Measurements from ENCODE around the gene CELSR1. TPM values are rescaled to one million over a fixed set of nuclear protein-coding genes. Genes with fewer than 3 reads are reported as not detected.

The CELSR1 gene
- polyA plus RNA-seq, 3 donors, result 24.4 to 31.0 (median 26.7) TPM

DNA sequence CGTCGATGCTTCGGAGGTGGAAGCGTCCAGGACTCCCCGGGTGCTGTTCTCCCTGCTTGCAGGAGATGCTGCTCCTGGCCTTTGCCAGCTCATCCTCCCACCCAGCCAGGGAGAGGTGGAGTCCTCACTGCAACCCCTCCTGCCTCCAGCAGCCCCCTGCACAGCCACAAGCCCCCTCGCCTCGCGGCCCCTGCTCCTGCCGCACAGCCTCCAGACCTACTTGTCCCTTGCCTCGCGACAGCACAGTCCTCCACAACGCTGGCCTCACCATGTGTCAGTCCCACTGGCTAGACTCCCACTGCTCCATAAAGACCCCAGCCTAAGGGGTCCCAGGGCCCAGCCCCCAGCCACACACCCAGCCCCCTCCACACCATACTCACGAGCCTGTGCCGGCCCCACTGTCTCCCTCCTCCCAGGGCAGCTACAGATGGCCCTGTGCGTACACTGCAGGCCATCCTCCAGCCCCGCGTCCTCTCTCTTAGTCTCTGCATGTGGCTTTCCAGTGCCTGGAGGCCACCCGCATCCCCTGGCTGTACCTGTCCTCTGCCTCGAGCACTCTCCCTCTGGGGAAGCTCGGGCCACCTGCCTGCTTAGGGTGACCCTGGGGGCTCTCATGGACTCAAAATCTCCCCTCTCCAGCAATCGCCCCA, 91.5 kb downstream of the CELSR1 start:
- DNase-seq (ENCODE audit: extremely low read depth in 1 of 11, low read depth in 9 of 11, low spot score in 4 of 11), result no peak

- no peak for DNase-seq (ENCODE audit: extremely low read depth in 1 of 11, low read depth in 9 of 11, low spot score in 4 of 11)
Observed at GRCh38 chr22:46444390-46444854, 93.0 kb downstream of the CELSR1 start.

GRCh38 chr22:46443850-46444389, 93.5 kb downstream of the CELSR1 start:
- no peak for DNase-seq (ENCODE audit: extremely low read depth in 1 of 11, low read depth in 9 of 11, low spot score in 4 of 11)

- DNase-seq (ENCODE audit: extremely low read depth in 1 of 11, low read depth in 9 of 11, low spot score in 4 of 11), result no peak
Observed at GRCh38 chr22:46442217-46442853, 95.1 kb downstream of the CELSR1 start.

DNA sequence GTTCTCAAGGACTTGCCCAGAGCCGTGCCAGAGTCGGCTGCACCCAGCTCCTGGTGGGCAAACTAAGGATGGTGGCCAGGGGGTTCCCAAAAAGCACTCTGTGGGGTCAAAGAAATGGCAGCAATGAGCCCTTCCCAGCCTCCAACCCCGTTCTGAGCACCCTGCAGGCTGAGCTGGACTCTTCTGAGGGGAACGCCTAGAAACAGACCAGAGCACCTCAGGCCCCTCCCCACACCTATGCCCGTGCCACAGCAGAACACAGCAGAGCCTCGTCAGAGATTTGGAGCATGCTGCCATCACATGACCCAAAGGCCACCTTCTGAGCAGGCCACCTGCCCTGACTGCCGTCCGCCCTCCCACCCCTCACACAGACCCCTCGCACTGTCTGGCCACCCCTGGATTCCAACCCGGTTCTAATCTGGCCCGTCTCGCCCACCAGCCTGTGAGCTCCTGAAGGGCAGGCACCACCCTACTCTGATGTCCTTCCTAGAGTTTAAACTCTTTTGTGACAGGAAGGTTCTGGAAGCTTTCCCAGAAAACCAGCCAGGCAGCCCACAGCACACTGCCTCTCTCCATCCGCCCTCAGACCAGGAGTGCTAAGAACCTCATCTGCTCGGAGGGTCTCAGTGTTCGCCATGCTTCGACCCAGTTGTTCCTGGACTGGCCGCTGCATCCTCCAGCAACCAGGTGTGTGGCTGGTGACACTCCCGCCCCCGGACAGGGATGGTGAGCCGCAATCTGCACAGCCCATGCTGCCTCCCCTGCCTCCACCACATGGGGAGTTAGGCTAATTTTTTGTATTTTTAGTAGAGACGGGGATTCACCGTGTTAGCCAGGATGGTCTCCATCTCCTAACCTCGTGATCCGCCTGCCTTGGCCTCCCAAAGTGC, 97.6 kb downstream of the CELSR1 start:
- DNase-seq (ENCODE audit: extremely low read depth in 1 of 11, low read depth in 9 of 11, low spot score in 4 of 11), result no peak

- DNase-seq (ENCODE audit: extremely low read depth in 1 of 11, low read depth in 9 of 11, low spot score in 4 of 11), result no peak
Observed at GRCh38 chr22:46439111-46439510, 98.3 kb downstream of the CELSR1 start.

DNA sequence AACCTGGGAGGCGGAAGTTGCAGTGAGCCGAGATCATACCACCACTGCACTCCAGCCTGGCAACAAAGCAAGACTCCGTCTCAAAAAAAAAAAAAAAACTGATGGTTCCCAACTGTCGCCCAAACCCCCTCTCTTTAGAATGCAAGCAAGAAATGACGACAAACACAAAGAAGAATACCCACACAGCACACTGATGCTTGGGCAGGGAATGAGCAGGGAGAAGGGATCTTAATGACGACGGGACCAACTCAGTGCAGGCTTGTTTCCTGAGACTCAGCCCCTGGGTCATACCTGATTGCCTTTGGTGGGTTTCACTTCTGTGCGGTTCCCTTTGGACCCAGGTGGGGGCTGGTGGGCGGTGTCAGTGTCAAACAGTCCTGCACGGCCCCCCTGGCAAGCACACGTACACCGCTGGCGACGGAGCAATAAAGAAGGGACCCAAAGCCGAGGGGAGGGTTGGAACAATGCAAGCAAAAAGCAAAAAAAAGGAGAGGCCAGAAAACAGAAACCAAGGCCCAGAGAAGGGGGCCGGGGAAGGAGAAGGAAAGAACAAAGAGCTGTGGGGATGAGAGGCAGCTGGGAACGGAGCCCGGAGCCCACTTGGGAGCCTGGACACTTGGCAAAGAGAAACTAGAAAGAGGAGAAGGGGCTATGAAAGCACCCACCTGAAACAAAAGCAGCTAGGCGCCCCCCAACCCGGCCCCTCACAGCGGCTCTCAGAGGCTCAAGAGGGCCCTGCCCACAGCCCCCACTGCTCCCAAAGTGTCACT, 99.6 kb downstream of the CELSR1 start:
- no peak for DNase-seq (ENCODE audit: extremely low read depth in 1 of 11, low read depth in 9 of 11, low spot score in 4 of 11)

GRCh38 chr22:46436595-46437175, 100.7 kb downstream of the CELSR1 start:
- DNase-seq (ENCODE audit: extremely low read depth in 1 of 11, low read depth in 9 of 11, low spot score in 4 of 11), result no peak

DNA sequence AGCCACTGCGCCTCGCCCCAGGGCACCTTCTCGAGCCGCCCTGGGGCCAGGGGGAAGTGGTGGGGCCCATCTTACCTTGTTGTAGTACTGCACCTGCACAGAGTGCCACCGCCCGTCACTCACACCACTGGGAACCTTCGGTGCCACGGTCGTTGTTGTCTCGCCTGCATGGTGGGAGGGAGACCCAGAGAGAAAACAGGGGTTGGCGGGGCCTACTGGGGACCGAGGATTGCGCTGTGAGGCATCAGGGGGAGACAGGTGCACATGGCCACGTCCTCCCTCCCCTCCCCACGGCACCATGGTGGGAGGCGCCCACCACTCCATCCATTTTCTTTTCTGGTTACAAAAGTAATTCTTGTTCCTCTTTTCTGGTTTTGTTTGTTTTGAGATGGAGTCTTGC, 104.1 kb downstream of the CELSR1 start:
- DNase-seq (ENCODE audit: extremely low read depth in 1 of 11, low read depth in 9 of 11, low spot score in 4 of 11), result no peak

- DNase-seq (ENCODE audit: extremely low read depth in 1 of 11, low read depth in 9 of 11, low spot score in 4 of 11), result no peak
Observed at GRCh38 chr22:46432164-46433068, 105.0 kb downstream of the CELSR1 start.

DNA sequence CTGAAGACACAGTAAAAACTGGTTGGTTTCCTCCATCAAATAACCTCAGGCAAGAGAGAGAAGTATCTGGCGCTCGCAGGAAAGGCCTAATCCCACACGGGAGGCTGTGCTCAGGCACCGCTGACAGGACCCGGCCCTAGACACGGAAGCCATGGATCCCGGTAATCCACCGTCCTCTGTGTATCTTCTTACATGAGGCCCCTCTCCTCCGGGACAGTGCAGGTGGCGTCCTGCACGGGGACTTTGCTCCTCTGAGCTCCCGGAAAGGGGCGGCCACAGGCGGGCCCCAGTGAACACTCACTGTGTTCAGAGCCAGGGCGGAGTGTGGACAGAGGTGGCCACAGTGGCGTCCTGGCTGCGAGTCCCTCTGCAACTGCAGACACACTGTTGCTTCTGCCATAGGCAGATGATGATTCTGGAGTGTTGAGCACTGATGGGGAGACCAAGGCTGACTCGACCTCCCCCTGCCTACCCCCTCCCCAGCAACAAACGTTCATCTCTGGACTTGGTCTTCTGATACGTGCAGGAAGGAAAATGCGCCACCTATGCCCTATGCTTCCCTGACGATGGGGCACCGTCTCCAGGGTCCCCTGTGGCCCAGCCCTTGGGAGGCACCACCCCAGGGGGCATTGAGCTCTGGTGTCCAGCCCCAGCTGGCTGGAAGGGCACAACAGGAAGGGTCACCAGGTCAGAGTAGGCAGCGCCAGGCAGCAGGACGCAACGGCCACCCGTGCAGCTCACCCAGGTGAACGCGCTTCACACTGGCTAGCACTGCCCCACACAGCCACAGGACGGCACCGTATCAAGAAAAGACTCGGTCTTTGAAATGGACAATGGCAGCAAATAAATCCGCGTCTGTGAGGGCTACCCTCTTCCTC, 106.2 kb downstream of the CELSR1 start:
- no peak for DNase-seq (ENCODE audit: extremely low read depth in 1 of 11, low read depth in 9 of 11, low spot score in 4 of 11)

GRCh38 chr22:46429325-46429853, 108.0 kb downstream of the CELSR1 start:
- DNase-seq (ENCODE audit: extremely low read depth in 1 of 11, low read depth in 9 of 11, low spot score in 4 of 11), result no peak

DNA sequence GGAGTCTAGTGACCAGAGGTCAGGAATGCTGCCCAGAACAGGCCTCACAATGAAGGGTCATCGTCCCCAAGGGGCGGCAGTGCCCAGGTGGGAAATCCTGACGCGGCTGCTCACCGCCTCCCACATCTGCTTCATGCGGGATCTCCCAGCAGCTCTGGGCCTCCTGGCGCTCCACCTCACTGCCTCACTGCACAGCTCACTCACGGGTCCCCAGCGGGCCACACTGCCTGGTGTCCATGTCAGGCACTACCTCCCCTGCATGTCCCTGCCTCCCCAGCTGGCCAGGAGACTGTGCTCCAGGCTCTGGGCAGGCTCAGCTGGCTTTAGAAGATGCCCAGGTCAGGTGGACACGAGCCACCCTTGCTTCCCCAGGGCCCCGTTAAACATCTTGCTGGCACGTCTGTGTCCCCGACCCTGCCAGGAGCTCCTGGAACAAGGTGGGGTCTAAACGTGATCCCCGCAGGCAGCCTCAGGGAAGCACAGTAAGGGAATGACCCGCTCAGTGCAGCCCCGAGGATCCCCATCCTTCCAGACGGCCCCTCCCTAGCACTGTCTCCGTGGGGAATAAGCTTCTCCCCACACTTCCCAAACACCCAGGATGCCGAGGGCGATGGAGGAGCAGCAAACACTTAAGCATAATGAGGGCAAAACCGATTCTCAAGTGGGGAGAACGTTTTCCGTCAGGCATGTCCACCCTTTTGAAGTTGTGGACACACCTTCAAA, 108.7 kb downstream of the CELSR1 start:
- no peak for DNase-seq (ENCODE audit: extremely low read depth in 1 of 11, low read depth in 9 of 11, low spot score in 4 of 11)

DNA sequence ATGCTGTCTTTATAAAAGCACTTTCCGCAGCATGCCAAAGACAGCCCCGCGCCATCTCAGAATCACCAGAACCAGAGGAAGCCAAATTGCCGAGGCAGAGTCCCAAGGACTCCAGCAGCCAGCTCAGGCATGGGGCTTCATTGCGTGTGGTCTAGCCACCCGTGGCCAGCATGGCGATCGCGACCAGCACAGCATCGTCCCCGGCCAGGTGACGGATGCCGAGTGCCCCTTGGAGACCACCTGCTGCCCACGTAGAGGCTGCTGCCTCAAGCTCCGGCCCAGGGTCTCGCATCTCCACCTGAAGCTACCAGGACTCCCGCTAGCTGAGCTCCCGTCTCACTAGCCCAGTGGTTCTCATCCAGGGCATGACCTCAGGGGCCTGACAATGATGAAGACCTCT, 109.2 kb downstream of the CELSR1 start:
- no peak for DNase-seq (ENCODE audit: extremely low read depth in 1 of 11, low read depth in 9 of 11, low spot score in 4 of 11)

DNA sequence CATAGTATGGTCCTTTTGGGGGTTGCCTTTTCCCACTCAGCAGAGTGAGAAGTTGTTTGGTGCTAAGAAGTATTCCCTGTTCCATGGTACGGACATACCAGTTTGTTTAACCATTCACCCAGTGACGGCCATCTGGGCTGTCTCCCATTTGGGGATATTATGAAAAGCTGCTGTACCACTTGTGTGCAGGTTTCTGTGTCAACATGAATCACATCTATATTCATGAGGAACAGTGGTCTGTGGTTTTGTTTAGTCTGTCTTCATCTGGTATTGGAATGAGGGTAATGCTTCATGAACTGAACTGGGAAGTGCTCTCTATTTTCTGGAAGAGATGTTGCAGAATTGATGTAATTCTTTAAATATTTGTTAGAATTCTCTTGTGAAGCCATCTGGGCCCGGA, 112.4 kb downstream of the CELSR1 start:
- no peak for DNase-seq (ENCODE audit: extremely low read depth in 1 of 11, low read depth in 9 of 11, low spot score in 4 of 11)

DNA sequence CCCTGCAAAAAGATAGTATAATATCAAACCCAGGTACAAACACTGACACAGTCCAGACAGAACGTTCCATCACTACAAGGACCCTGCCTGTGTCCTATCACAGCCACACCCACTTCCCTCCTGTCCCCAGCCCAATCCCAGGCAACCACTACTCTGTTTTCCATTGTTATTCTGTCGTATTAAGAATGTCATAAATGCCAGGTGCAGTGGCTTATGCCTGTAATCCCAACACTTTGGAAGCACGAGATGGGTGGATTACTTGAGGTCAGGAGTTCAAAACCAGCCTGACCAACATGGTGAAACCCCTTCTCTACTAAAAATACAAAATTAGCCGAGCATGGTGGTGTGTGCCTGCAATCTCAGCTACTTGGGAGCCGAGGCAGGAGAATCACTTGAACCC, 112.9 kb downstream of the CELSR1 start:
- no peak for DNase-seq (ENCODE audit: extremely low read depth in 1 of 11, low read depth in 9 of 11, low spot score in 4 of 11)

Measured in renal cortex interstitium (tissue), 11 donors.